Liver (tissue), 9 donors: ENCODE measurements around the gene TWF2. TPM values are rescaled to one million over a fixed set of nuclear protein-coding genes. Genes with fewer than 3 reads are reported as not detected.

Experiments
- DNase-seq: peaks from one replicate; pipeline ENCODE4 v3.0.0-alpha.2; 2017; ENCODE audit warnings: low spot score
- H3K27ac ChIP-seq, 2 donors: one replicate each; pipeline ENCODE4 v1.7.0; 2013; ENCODE audit warnings: inconsistent platforms in 2 of 2, low read length in 2 of 2, control low read depth in 1 of 2, low read depth in 1 of 2, mild to moderate bottlenecking in 1 of 2
- H3K27me3 ChIP-seq, 4 donors: one replicate each; pipeline versions ENCODE4 v1.6.1 to v1.7.0; 2013; ENCODE audit warnings: low read length in 3 of 4, inconsistent platforms in 1 of 4, mild to moderate bottlenecking in 1 of 4, moderate library complexity in 1 of 4; ENCODE audit not compliant: control insufficient read depth in 4 of 4, insufficient read depth in 4 of 4
- H3K36me3 ChIP-seq, 4 donors: one replicate each; pipeline versions ENCODE4 v1.6.1 to v1.7.0; 2013; ENCODE audit warnings: low read length in 3 of 4, mild to moderate bottlenecking in 3 of 4, low read depth in 1 of 4, moderate library complexity in 1 of 4; ENCODE audit not compliant: control insufficient read depth in 4 of 4, insufficient read depth in 3 of 4
- H3K4me1 ChIP-seq, 4 donors: one replicate each; pipeline versions ENCODE4 v1.6.1 to v1.7.0; 2013; ENCODE audit warnings: low read length in 3 of 4, mild to moderate bottlenecking in 3 of 4, moderate library complexity in 1 of 4; ENCODE audit not compliant: control insufficient read depth in 4 of 4, insufficient read depth in 4 of 4
- H3K4me3 ChIP-seq, 3 donors: one replicate each; pipeline versions ENCODE4 v1.6.1 to v1.7.0; 2013; ENCODE audit warnings: low read length in 3 of 3, control low read depth in 1 of 3, low read depth in 1 of 3, mild to moderate bottlenecking in 1 of 3
- H3K9ac ChIP-seq, 2 donors: one replicate each; pipeline ENCODE4 v1.7.0; 2013; ENCODE audit warnings: low read length in 2 of 2, mild to moderate bottlenecking in 2 of 2, moderate library complexity in 2 of 2, control low read depth in 1 of 2, low read depth in 1 of 2
- H3K9me3 ChIP-seq, 4 donors: one replicate each; pipeline versions ENCODE4 v1.6.1 to v1.7.0; 2013; ENCODE audit warnings: low read length in 3 of 4; ENCODE audit not compliant: control insufficient read depth in 4 of 4
- ATF3 ChIP-seq: IDR thresholded peaks from 2 replicates; pipeline ENCODE4 v1.6.1; 2016; ENCODE audit warnings: antibody characterized with exemption
- CTCF ChIP-seq: fragments of 150-350 bp; IDR thresholded peaks from 2 replicates; pipeline ENCODE4 v1.5.1; 2017; ENCODE audit warnings: improper control_type of control experiment, low read depth, low read length; ENCODE audit not compliant: missing input control
- EGR1 ChIP-seq, 2 donors: IDR thresholded peaks; 2 replicates each; pipeline ENCODE4 v1.6.1; 2016 to 2018; ENCODE audit warnings: antibody characterized with exemption in 2 of 2, low read depth in 2 of 2
- FOXA1 ChIP-seq: IDR thresholded peaks from 2 replicates; pipeline ENCODE4 v1.6.1; 2016; ENCODE audit warnings: antibody characterized with exemption
- FOXA2 ChIP-seq: IDR thresholded peaks from 2 replicates; pipeline ENCODE4 v1.6.1; 2016; ENCODE audit warnings: antibody characterized with exemption
- GABPA ChIP-seq, 2 donors: IDR thresholded peaks in 1 of 2; conservative IDR thresholded peaks in 1 of 2; 2 replicates each; pipeline ENCODE4 v1.6.1; 2016; ENCODE audit warnings: antibody characterized with exemption in 2 of 2, mild to moderate bottlenecking in 1 of 2, moderate library complexity in 1 of 2
- HNF4A ChIP-seq, 2 donors: conservative IDR thresholded peaks; 2 replicates each; pipeline ENCODE4 v1.6.1; 2016; ENCODE audit warnings: antibody characterized with exemption in 2 of 2, mild to moderate bottlenecking in 2 of 2
- NR2F2 ChIP-seq: IDR thresholded peaks from 2 replicates; pipeline ENCODE4 v1.6.1; 2016; ENCODE audit warnings: antibody characterized with exemption
- RAD21 ChIP-seq, 2 donors: IDR thresholded peaks; 2 replicates each; pipeline ENCODE4 v1.6.1; 2016; ENCODE audit warnings: antibody characterized with exemption in 2 of 2, mild to moderate bottlenecking in 2 of 2
- REST ChIP-seq: IDR thresholded peaks from 2 replicates; pipeline ENCODE4 v1.6.1; 2016; ENCODE audit warnings: antibody characterized with exemption, mild to moderate bottlenecking
- SP1 ChIP-seq: IDR thresholded peaks from 2 replicates; pipeline ENCODE4 v1.6.1; 2018; ENCODE audit warnings: antibody characterized with exemption, mild to moderate bottlenecking
- TAF1 ChIP-seq: conservative IDR thresholded peaks from 2 replicates; pipeline ENCODE4 v1.6.1; 2016; ENCODE audit warnings: antibody characterized with exemption, mild to moderate bottlenecking
- YY1 ChIP-seq: IDR thresholded peaks from 2 replicates; pipeline ENCODE4 v1.6.1; 2016; ENCODE audit warnings: antibody characterized with exemption, mild to moderate bottlenecking
- ZBTB33 ChIP-seq: IDR thresholded peaks from 2 replicates; pipeline ENCODE4 v1.6.1; 2016; ENCODE audit warnings: antibody characterized with exemption
- WGBS: extraction: QIAGEN DNeasy Blood & Tissue Kit; methylation state at CpG from one replicate; pipeline ENCODE4 v1.1.7; 2013; 5-methylcytosine and 5-hydroxymethylcytosine counted together
- polyA plus RNA-seq, 2 donors: library from polyadenylated mRNA; stranded (reverse) in 1 of 2; unstranded in 1 of 2; fragments of 200-250 nt in 1 of 2; fragments of >200 nt in 1 of 2; fragmentation: Nextera tagmentation in 1 of 2; extraction: Ambion mirVana in 1 of 2; gene quantifications; one replicate each; pipeline versions ENCODE4 v1.2.1 to v1.2.3, GENCODE V29; 2013 to 2015
- total RNA-seq, 2 donors: library from RNA; depleted of rRNA; stranded (reverse); fragments of >200 nt; gene quantifications; one replicate each; pipeline ENCODE4 v1.2.3, GENCODE V29; 2014
- donor health status: healthy.
- donor health status: healthy.
- donor health status: healthy.
- donor health status: healthy.
- donor health status: healthy.

TWF2 gene
- total and polyA plus RNA-seq, 4 donors: 12.0 to 26.3 (median 17.6) TPM

GRCh38 chr3:52228751-52229291 is 10.1 kb downstream of the TWF2 start (continued):
- TF ChIP-seq ATF3: no peak
- no peak for TF ChIP-seq FOXA1
- TF ChIP-seq EGR1 (IDR thresholded peaks at IDR 0.05; ENCODE audit: low read depth in 2 of 2): no peak
- TF ChIP-seq RAD21 (IDR thresholded peaks at IDR 0.05): no peak
- TF ChIP-seq SP1: no peak

GRCh38 chr3:52228266-52228665 is 10.7 kb downstream of the TWF2 start:
- H3K4me3 ChIP-seq: no peak overlapping the region
- H3K9ac ChIP-seq: no peak overlapping the region
- H3K27me3 ChIP-seq: no peaks in the 10 kb centered on the region
- H3K9me3 ChIP-seq: no peaks in the 10 kb centered on the region
- H3K27ac ChIP-seq: no peak overlapping the region
- TF ChIP-seq ATF3: no peak
- TF ChIP-seq NR2F2: no peak
- no peak for TF ChIP-seq EGR1 (IDR thresholded peaks at IDR 0.05; ENCODE audit: low read depth in 2 of 2)
- TF ChIP-seq REST: no peak
- no peak for TF ChIP-seq TAF1
- no peak for TF ChIP-seq CTCF
- TF ChIP-seq ZBTB33: no peak
- no peak for TF ChIP-seq SP1
- TF ChIP-seq YY1: no peak
- TF ChIP-seq FOXA2: no peak
- TF ChIP-seq GABPA (IDR thresholded peaks at IDR 0.05 in 1 of 2, conservative IDR thresholded peaks at IDR 0.05 in 1 of 2): no peak
- TF ChIP-seq HNF4A (conservative IDR thresholded peaks at IDR 0.05): no peak
- peaks cover 4 to 19% (median 13%) of the 10 kb centered on the region in 4 donors for H3K4me1 ChIP-seq
- no peak for DNase-seq
- H3K36me3 ChIP-seq: peaks cover 4 to 35% (median 12%) of the 10 kb centered on the region in 4 donors
- 92% methylated on average over 10 of the region's 10 CpGs for WGBS
